WTC11 (cell line): Measurements from ENCODE around the gene TNNI3K. TPM values are rescaled to one million over a fixed set of nuclear protein-coding genes. Genes with fewer than 3 reads are reported as not detected.

Source experiments
- ATAC-seq: fragments of 200-7000 bp; cut with Tn5 transposase; 2 replicates; pipeline ENCODE4 v1.10.0; 2021; ENCODE audit warnings: mild to moderate bottlenecking, moderate library complexity
- CTCF ChIA-PET: fragments of 300-600 bp; sonication (Branson Sonifier 250); formaldehyde crosslinking; loops from one replicate; lab custom pipeline; 2021; ENCODE audit warnings: antibody characterized with exemption; lab: Charles Lee
- POLR2A ChIA-PET: fragments of 350-600 bp; sonication (Branson Sonifier 250); formaldehyde crosslinking; loops from one replicate; lab custom pipeline; 2021; ENCODE audit warnings: antibody characterized with exemption; lab: Charles Lee
- DNase-seq: peaks from one replicate; pipeline ENCODE4 v3.0.0; 2021; ENCODE audit warnings: low spot score
- H3K27ac Mint-ChIP-seq: 2 replicates; pipeline ENCODE4 v1.8.0; 2021; ENCODE audit warnings: mixed read lengths
- H3K27me3 Mint-ChIP-seq: 2 replicates; pipeline ENCODE4 v1.8.0; 2021; ENCODE audit warnings: low read depth, mild to moderate bottlenecking, moderate library complexity, mixed read lengths
- H3K36me3 Mint-ChIP-seq: 2 replicates; pipeline ENCODE4 v1.8.0; 2021; ENCODE audit warnings: mixed read lengths
- H3K4me1 Mint-ChIP-seq: 2 replicates; pipeline ENCODE4 v1.8.0; 2022; ENCODE audit warnings: mixed read lengths
- H3K4me3 Mint-ChIP-seq: 2 replicates; pipeline ENCODE4 v1.8.0; 2021; ENCODE audit warnings: mild to moderate bottlenecking, moderate library complexity, mixed read lengths
- H3K9me3 Mint-ChIP-seq: 2 replicates; pipeline ENCODE4 v1.8.0; 2021; ENCODE audit warnings: mixed read lengths
- AFF4 ChIP-seq: sonication (generic); formaldehyde crosslinking; IDR thresholded peaks from 2 replicates; pipeline ENCODE4 v1.8.1; 2023; ENCODE audit warnings: mild to moderate bottlenecking, missing genetic modification reagents, borderline replicate concordance
- AR ChIP-seq: fragments of 250-450 bp; sonication (Bioruptor Pico); IDR thresholded peaks from 2 replicates; pipeline ENCODE4 v1.9.0; 2021; ENCODE audit warnings: mild to moderate bottlenecking
- CREB1 ChIP-seq: sonication (generic); formaldehyde crosslinking; IDR thresholded peaks from 2 replicates; pipeline ENCODE4 v1.8.0; 2023; ENCODE audit warnings: mild to moderate bottlenecking, missing genetic modification reagents
- CREM ChIP-seq: sonication (generic); formaldehyde crosslinking; IDR thresholded peaks from 2 replicates; pipeline ENCODE4 v1.8.1; 2022; ENCODE audit warnings: mild to moderate bottlenecking, missing genetic modification reagents, moderate library complexity
- E2F4 ChIP-seq: sonication (generic); formaldehyde crosslinking; IDR thresholded peaks from 2 replicates; pipeline ENCODE4 v1.8.1; 2022; ENCODE audit warnings: low read depth, mild to moderate bottlenecking, moderate library complexity, missing genetic modification reagents, borderline replicate concordance
- ELF4 ChIP-seq: sonication (generic); formaldehyde crosslinking; IDR thresholded peaks from 2 replicates; pipeline ENCODE4 v1.8.1; 2022; ENCODE audit warnings: low read depth, mild to moderate bottlenecking, moderate library complexity, missing genetic modification reagents
- ETV6 ChIP-seq: sonication (generic); formaldehyde crosslinking; IDR thresholded peaks from 2 replicates; pipeline ENCODE4 v1.8.1; 2022; ENCODE audit warnings: mild to moderate bottlenecking, missing genetic modification reagents
- GRHL2 ChIP-seq: fragments of 250-450 bp; sonication (Bioruptor Pico); IDR thresholded peaks from 2 replicates; pipeline ENCODE4 v1.8.0; 2022; ENCODE audit warnings: mild to moderate bottlenecking, moderate library complexity; ENCODE audit not compliant: insufficient replicate concordance, severe bottlenecking
- IRF2 ChIP-seq: sonication (generic); formaldehyde crosslinking; IDR thresholded peaks from 2 replicates; pipeline ENCODE4 v1.8.0; 2022; ENCODE audit warnings: low read depth, missing genetic modification reagents, borderline replicate concordance
- JAZF1 ChIP-seq: fragments of 250-450 bp; sonication (Bioruptor Pico); IDR thresholded peaks from 2 replicates; pipeline ENCODE4 v1.9.0; 2021; ENCODE audit warnings: moderate library complexity, mild to moderate bottlenecking, inconsistent platforms
- NFE2L1 ChIP-seq: sonication (generic); formaldehyde crosslinking; IDR thresholded peaks from 2 replicates; pipeline ENCODE4 v1.8.1; 2023; ENCODE audit warnings: missing genetic modification reagents
- NR1H2 ChIP-seq: sonication (generic); formaldehyde crosslinking; IDR thresholded peaks from 2 replicates; pipeline ENCODE4 v1.9.0; 2021; ENCODE audit warnings: mild to moderate bottlenecking, moderate library complexity, missing genetic modification reagents
- ZNF121 ChIP-seq: sonication (generic); formaldehyde crosslinking; IDR thresholded peaks from 2 replicates; pipeline ENCODE4 v1.8.0; 2023; ENCODE audit warnings: missing genetic modification reagents
- ZNF232 ChIP-seq: sonication (generic); formaldehyde crosslinking; IDR thresholded peaks from 2 replicates; pipeline ENCODE4 v1.8.0; 2022; ENCODE audit warnings: mild to moderate bottlenecking, missing genetic modification reagents
- ZNF396 ChIP-seq: fragments of 250-450 bp; sonication (Bioruptor Pico); IDR thresholded peaks from 2 replicates; pipeline ENCODE4 v1.8.0; 2021; ENCODE audit warnings: mild to moderate bottlenecking, moderate library complexity, borderline replicate concordance
- total RNA-seq: library from RNA; stranded (reverse); gene quantifications from 3 replicates; pipeline ENCODE4 v1.2.3, GENCODE V29; 2021
- TF ChIP-seq, protein P1 (sequence below): sonication (generic); formaldehyde crosslinking; IDR thresholded peaks from 2 replicates; pipeline ENCODE4 v1.8.0; 2023; ENCODE audit warnings: missing genetic modification reagents, mild to moderate bottlenecking, borderline replicate concordance
- TF ChIP-seq, protein P2 (sequence below): fragments of 250-450 bp; sonication (Bioruptor Pico); IDR thresholded peaks from 2 replicates; pipeline ENCODE4 v1.8.0; 2021; ENCODE audit warnings: mild to moderate bottlenecking

TNNI3K gene
- total RNA-seq, 1 experiment from 2014 or later, result 0.07 TPM

DNA sequence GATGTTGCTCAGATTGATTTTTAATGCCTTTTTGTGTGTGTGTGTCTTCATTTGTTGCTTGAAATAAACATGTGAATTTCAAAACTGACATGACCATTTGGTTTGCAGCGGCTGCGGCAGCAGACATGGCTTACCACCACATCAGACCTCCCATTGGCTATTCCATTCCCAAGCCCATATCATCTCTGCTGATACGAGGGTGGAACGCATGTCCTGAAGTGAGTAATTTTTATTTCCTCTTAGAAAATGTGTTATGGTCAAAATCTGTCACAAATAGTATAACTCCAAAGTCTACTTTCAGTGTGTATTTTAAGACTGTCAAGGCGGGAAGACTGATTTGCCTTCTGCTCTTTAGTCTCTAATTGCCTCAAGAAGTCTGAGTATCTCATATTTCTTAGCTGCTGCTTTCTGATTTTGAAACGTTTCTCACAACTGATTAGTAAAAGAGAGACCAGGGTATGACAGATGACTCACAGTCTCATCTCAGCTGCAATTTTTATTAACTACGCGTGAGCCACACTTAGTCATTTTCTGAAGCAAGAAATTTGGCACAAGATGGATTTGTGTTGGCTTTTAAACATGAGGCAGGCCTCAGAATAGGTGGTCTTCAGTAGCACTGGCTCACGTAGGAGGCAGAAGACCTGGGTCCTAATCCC is 228.3 kb downstream of the TNNI3K start:
- ATAC-seq, result no peak
- CTCF ChIA-PET, result no interaction called here

DNA sequence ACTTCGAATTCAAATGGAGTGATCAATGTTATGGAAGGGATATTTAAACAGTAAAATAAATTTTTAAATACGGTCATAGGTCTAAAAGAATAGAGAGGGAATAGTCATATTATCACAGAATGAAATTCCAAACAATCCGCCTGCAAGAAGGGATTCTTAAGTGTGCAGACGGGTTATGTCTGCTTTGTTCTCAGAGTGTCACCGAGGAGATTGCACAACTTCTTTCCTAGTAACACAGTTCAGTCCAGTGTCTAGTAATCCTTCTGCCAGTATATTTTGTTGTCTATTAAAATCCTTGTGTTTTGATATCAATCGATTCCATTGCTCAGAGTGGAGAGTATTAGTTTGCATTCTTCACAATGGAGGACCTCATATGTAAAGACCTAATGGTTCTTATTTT is 228.8 kb downstream of the TNNI3K start:
- POLR2A ChIA-PET, result no interaction called here
- DNase-seq, result no peak
- H3K4me1 Mint-ChIP-seq, result peaks cover 19% of the 10 kb centered on the region
- ATAC-seq, result no peak
- H3K4me3 Mint-ChIP-seq, result no peak overlapping the region
- H3K27me3 Mint-ChIP-seq, result no peaks in the 10 kb centered on the region
- no peak for TF ChIP-seq AR (CRISPR knock-in tag)
- no peak for TF ChIP-seq JAZF1 (CRISPR knock-in tag)
- no peak for TF ChIP-seq ZNF121 (CRISPR knock-in tag)
- TF ChIP-seq, protein P1, sequence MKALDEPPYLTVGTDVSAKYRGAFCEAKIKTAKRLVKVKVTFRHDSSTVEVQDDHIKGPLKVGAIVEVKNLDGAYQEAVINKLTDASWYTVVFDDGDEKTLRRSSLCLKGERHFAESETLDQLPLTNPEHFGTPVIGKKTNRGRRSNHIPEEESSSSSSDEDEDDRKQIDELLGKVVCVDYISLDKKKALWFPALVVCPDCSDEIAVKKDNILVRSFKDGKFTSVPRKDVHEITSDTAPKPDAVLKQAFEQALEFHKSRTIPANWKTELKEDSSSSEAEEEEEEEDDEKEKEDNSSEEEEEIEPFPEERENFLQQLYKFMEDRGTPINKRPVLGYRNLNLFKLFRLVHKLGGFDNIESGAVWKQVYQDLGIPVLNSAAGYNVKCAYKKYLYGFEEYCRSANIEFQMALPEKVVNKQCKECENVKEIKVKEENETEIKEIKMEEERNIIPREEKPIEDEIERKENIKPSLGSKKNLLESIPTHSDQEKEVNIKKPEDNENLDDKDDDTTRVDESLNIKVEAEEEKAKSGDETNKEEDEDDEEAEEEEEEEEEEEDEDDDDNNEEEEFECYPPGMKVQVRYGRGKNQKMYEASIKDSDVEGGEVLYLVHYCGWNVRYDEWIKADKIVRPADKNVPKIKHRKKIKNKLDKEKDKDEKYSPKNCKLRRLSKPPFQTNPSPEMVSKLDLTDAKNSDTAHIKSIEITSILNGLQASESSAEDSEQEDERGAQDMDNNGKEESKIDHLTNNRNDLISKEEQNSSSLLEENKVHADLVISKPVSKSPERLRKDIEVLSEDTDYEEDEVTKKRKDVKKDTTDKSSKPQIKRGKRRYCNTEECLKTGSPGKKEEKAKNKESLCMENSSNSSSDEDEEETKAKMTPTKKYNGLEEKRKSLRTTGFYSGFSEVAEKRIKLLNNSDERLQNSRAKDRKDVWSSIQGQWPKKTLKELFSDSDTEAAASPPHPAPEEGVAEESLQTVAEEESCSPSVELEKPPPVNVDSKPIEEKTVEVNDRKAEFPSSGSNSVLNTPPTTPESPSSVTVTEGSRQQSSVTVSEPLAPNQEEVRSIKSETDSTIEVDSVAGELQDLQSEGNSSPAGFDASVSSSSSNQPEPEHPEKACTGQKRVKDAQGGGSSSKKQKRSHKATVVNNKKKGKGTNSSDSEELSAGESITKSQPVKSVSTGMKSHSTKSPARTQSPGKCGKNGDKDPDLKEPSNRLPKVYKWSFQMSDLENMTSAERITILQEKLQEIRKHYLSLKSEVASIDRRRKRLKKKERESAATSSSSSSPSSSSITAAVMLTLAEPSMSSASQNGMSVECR (CRISPR knock-in tag), result no peak
- TF ChIP-seq CREM, result no peak
- TF ChIP-seq ELF4 (CRISPR knock-in tag), result no peak
- no peak for TF ChIP-seq ETV6 (CRISPR knock-in tag)
- no peak overlapping the region for H3K27ac Mint-ChIP-seq
- peaks cover 24% of the 10 kb centered on the region for H3K9me3 Mint-ChIP-seq
- peaks cover 18% of the 10 kb centered on the region for H3K36me3 Mint-ChIP-seq
- CTCF ChIA-PET, result no interaction called here

More for the DNA sequence above, 228.3 kb downstream of the TNNI3K start:
- POLR2A ChIA-PET, result no interaction called here
- TF ChIP-seq ZNF396 (CRISPR knock-in tag), result no peak
- TF ChIP-seq CREB1 (CRISPR knock-in tag), result no peak
- DNase-seq, result no peak
- Mint-ChIP-seq H3K36me3 (peaks cover 18% of the 10 kb centered on the region), H3K4me1 (peaks cover 19% of the 10 kb centered on the region), H3K9me3 (peaks cover 24% of the 10 kb centered on the region), H3K27me3 (no peaks in the 10 kb centered on the region), H3K27ac (no peak overlapping the region), H3K4me3 (no peak overlapping the region)

GRCh38 chr1:74465193-74465681 is 230.1 kb downstream of the TNNI3K start:
- DNase-seq (no peak), ATAC-seq (no peak)
- ChIA-PET POLR2A (no interaction called here), CTCF (no interaction called here)
- H3K4me3 Mint-ChIP-seq, result no peak overlapping the region
- H3K9me3 Mint-ChIP-seq, result peaks cover 24% of the 10 kb centered on the region
- no peak overlapping the region for H3K27ac Mint-ChIP-seq
- H3K4me1 Mint-ChIP-seq, result peaks cover 19% of the 10 kb centered on the region
- H3K36me3 Mint-ChIP-seq, result peaks cover 18% of the 10 kb centered on the region
- H3K27me3 Mint-ChIP-seq, result no peaks in the 10 kb centered on the region
- TF ChIP-seq NFE2L1 (no peak), ZNF232 (CRISPR knock-in tag) (no peak), GRHL2 (CRISPR knock-in tag) (no peak), E2F4 (no peak), AFF4 (CRISPR knock-in tag) (no peak), NR1H2 (CRISPR knock-in tag) (no peak), IRF2 (CRISPR knock-in tag) (no peak)
- TF ChIP-seq, protein P2, sequence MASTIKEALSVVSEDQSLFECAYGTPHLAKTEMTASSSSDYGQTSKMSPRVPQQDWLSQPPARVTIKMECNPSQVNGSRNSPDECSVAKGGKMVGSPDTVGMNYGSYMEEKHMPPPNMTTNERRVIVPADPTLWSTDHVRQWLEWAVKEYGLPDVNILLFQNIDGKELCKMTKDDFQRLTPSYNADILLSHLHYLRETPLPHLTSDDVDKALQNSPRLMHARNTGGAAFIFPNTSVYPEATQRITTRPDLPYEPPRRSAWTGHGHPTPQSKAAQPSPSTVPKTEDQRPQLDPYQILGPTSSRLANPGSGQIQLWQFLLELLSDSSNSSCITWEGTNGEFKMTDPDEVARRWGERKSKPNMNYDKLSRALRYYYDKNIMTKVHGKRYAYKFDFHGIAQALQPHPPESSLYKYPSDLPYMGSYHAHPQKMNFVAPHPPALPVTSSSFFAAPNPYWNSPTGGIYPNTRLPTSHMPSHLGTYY (CRISPR knock-in tag), result no peak
